GM12878 (cell line): Measurements from ENCODE around the gene ELAPOR1. TPM values are rescaled to one million over a fixed set of nuclear protein-coding genes. Genes with fewer than 3 reads are reported as not detected.
A peak's percentile ranks its signal among the peaks of the same experiment; 100 is the strongest.

ENCODE experiments used
- BACH1 ChIP-seq: fragments of 450-650 bp; IDR thresholded peaks from 2 replicates; pipeline ENCODE4 v1.6.1; 2017; ENCODE audit warnings: mild to moderate bottlenecking, borderline replicate concordance
- BCL11A ChIP-seq: IDR thresholded peaks from 2 replicates; pipeline ENCODE4 v1.6.1; 2011; ENCODE audit warnings: low read depth, low read length
- BHLHE40 ChIP-seq, 2 experiments: fragments of 450-650 bp in 1 of 2; IDR thresholded peaks; 2 replicates each; pipeline ENCODE4 v1.6.1; 2011 to 2017; ENCODE audit warnings: low read depth in 2 of 2, borderline replicate concordance in 1 of 2, improper control_type of control experiment in 1 of 2, low read length in 1 of 2, mild to moderate bottlenecking in 1 of 2
- BMI1 ChIP-seq: fragments of 450-650 bp; IDR thresholded peaks from 2 replicates; pipeline ENCODE4 v1.6.1; 2016; ENCODE audit warnings: mild to moderate bottlenecking, moderate library complexity, borderline replicate concordance
- CBX5 ChIP-seq: sonication (generic); IDR thresholded peaks from 2 replicates; pipeline ENCODE4 v1.6.1; 2016; ENCODE audit warnings: low read depth, moderate library complexity, mild to moderate bottlenecking, inconsistent platforms
- CHD1 ChIP-seq: IDR thresholded peaks from 2 replicates; pipeline ENCODE4 v1.6.1; 2012; ENCODE audit warnings: low read depth, low read length, improper control_type of control experiment
- CHD4 ChIP-seq: fragments of 200-600 bp; sonication (generic); IDR thresholded peaks from 2 replicates; pipeline ENCODE4 v1.6.1; 2016; ENCODE audit warnings: mild to moderate bottlenecking
- CREM ChIP-seq: IDR thresholded peaks from 2 replicates; pipeline ENCODE4 v1.6.1; 2014; ENCODE audit warnings: antibody characterized with exemption, low read depth
- EP300 ChIP-seq, 2 experiments: fragments of 150-350 bp in 1 of 2; IDR thresholded peaks; 2 replicates each; pipeline ENCODE4 v1.6.1; 2011 to 2012; ENCODE audit warnings: low read depth in 2 of 2, low read length in 2 of 2, borderline replicate concordance in 1 of 2, improper control_type of control experiment in 1 of 2, inconsistent platforms in 1 of 2; ENCODE audit not compliant: control insufficient read depth in 1 of 2
- ETV6 ChIP-seq, 2 experiments: fragments of 450-650 bp in 1 of 2; IDR thresholded peaks in 1 of 2; conservative IDR thresholded peaks in 1 of 2; 2 replicates each; pipeline ENCODE4 v1.6.1; 2014; ENCODE audit warnings: antibody characterized with exemption in 1 of 2, borderline replicate concordance in 1 of 2, low read depth in 1 of 2, mild to moderate bottlenecking in 1 of 2, moderate library complexity in 1 of 2
- EZH2 ChIP-seq: IDR thresholded peaks from 2 replicates; pipeline ENCODE4 v1.6.1; 2012; ENCODE audit warnings: low read depth, mild to moderate bottlenecking, control low read depth, inconsistent platforms, low read length, borderline replicate concordance; ENCODE audit not compliant: control insufficient read depth
- FOS ChIP-seq: IDR thresholded peaks from 3 replicates; pipeline ENCODE4 v1.6.1; 2011; ENCODE audit warnings: borderline replicate concordance; ENCODE audit not compliant: insufficient read length; ENCODE audit errors: extremely low read depth
- HDAC2 ChIP-seq: fragments of 200-600 bp; sonication (generic); IDR thresholded peaks from 2 replicates; pipeline ENCODE4 v1.6.1; 2017
- IKZF1 ChIP-seq: fragments of 450-650 bp; conservative IDR thresholded peaks from 2 replicates; pipeline ENCODE4 v1.6.1; 2017; ENCODE audit warnings: antibody characterized with exemption, mild to moderate bottlenecking
- NBN ChIP-seq: fragments of 450-650 bp; IDR thresholded peaks from 2 replicates; pipeline ENCODE4 v1.6.1; 2016
- SREBF2 ChIP-seq: IDR thresholded peaks from 2 replicates; pipeline ENCODE4 v1.6.1; 2012; ENCODE audit warnings: mild to moderate bottlenecking, low read length
- YY1 ChIP-seq: IDR thresholded peaks from 2 replicates; pipeline ENCODE4 v1.6.1; 2011; ENCODE audit warnings: low read depth, mild to moderate bottlenecking, low read length
- ZNF274 ChIP-seq: IDR thresholded peaks from one replicate; pipeline ENCODE4 v1.8.0; 2011; ENCODE audit not compliant: insufficient read length, insufficient read depth
- polyA plus RNA-seq, 11 experiments: library from polyadenylated mRNA; depleted of rRNA in 4 of 11; unstranded in 6 of 11; stranded (reverse) in 5 of 11; fragments of >200 nt; fragmentation: Nextera tagmentation in 4 of 11; fragmentation: Illumina TruSeq in 1 of 11; extraction: Ambion mirVana in 4 of 11; extraction: Trizol in 1 of 11; gene quantifications; 1 replicate in 1 of 11; 2 replicates in 10 of 11; pipeline versions ENCODE4 v1.2.1 to v1.2.3, GENCODE V29; 2011 to 2016; ENCODE audit warnings: inconsistent platforms in 2 of 11, missing spikeins in 2 of 11, low read depth in 1 of 11
- total RNA-seq, 4 experiments: library from RNA; depleted of rRNA in 3 of 4; stranded (reverse); fragments of >200 nt in 3 of 4; fragmentation: Illumina TruSeq in 1 of 4; extraction: Trizol in 1 of 4; gene quantifications; 2 replicates each; pipeline versions ENCODE4 v1.2.1 to v1.2.3, GENCODE V29; 2013 to 2021
- TF ChIP-seq, protein P1 (sequence below): IDR thresholded peaks from 2 replicates; pipeline ENCODE4 v1.6.1; 2012; ENCODE audit warnings: low read depth, low read length, improper control_type of control experiment
- TF ChIP-seq, protein P2 (sequence below): fragments of 150-350 bp; IDR thresholded peaks from 2 replicates; pipeline ENCODE4 v1.6.1; 2016; ENCODE audit warnings: low read depth, low read length
- TF ChIP-seq, protein P3 (sequence below): fragments of 450-650 bp; IDR thresholded peaks from 2 replicates; pipeline ENCODE4 v1.6.1; 2016; ENCODE audit warnings: mild to moderate bottlenecking
- TF ChIP-seq, protein P4 (sequence below): fragments of 450-650 bp; conservative IDR thresholded peaks from 2 replicates; pipeline ENCODE4 v1.6.1; 2017; ENCODE audit warnings: mild to moderate bottlenecking, moderate library complexity

The ELAPOR1 gene
- total and polyA plus RNA-seq, 10 of the 15 experiments (the other 5 are each of a cell fraction or from before 2014, with no cell fraction given) = 0.04 to 2.1 (median 0.19) TPM; not detected in 2

DNA sequence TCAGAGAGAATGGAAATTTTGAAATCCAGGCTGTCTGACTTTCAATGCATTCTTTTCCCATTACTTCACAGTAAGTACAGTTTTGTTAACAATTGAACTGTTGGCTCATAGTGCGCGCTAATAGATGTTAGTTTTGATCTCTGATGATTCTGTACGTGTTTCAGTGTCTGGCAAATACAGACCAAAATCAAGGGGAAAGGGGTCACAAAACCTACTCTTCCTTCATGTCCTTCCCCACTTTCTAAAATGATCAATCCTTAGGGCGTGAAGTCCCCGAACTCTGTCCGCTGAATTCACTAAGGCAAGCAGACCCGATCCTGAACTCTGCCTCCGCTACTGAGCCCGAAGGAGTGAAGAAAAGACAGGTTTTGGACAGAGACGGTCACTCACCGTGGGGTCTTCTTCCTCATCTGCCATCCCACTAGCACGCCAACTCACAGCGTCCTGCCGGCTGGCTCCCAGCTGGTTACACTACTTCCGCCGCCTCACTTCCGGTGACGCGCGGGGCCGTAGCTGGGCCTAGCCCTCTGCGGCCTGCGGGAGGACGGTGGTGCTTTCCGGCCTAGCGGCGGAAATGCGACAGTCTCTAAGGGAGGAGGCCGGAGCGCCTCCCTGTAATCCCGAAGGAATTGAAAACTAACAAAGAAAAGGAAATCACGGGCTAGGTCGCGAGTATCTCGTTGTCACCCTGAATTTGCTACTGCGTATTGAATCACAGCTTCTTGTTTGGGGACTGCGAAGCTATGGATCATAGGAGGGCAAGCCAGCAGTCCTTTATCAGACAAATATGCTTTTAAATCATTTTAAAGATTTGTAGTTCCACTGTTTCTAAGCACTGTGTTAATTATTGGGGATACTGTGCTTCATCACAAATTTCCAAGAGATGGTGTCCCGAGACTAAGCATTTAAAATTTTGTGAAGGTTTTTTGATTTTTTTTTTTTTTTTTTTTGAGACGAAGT is 38.1 kb upstream of the ELAPOR1 start, which contains the start of gene TAF13 (continued):
- TF ChIP-seq IKZF1 (peak; percentile 89), SREBF2 (no peak; the same call in 1 of the 2 replicates), YY1 (peak; percentile 73), BACH1 (no peak; the same call in 1 of the 2 replicates), BCL11A (no peak), FOS (no peak), BMI1 (no peak), BHLHE40 (IDR thresholded peaks at IDR 0.05; ENCODE audit: borderline replicate concordance in 1 of 2, low read depth in 2 of 2, low read length in 1 of 2) (peak in 1 of 2 experiments; percentile 41; a peak in 1 of 4 replicates), ETV6 (conservative IDR thresholded peaks at IDR 0.05 in 1 of 2, IDR thresholded peaks at IDR 0.05 in 1 of 2; ENCODE audit: borderline replicate concordance in 1 of 2, low read depth in 1 of 2) (peak in 1 of 2 experiments; percentile 62; a peak in 1 of 4 replicates), HDAC2 (no peak), CHD1 (no peak), CHD4 (no peak), CREM (peak; percentile 93), NBN (peak; percentile 70; the same call in 1 of the 2 replicates), ZNF274 (no peak), CBX5 (0 out of 2 replicates have a peak, but pooled peaks have one; percentile 46), EZH2 (no peak), EP300 (IDR thresholded peaks at IDR 0.05; ENCODE audit: borderline replicate concordance in 1 of 2, control insufficient read depth in 1 of 2, low read depth in 2 of 2, low read length in 2 of 2) (peak in 1 of 2 experiments; percentile 47; a peak in 1 of 4 replicates)
- TF ChIP-seq, protein P1, sequence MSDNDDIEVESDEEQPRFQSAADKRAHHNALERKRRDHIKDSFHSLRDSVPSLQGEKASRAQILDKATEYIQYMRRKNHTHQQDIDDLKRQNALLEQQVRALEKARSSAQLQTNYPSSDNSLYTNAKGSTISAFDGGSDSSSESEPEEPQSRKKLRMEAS = peak; percentile 84
- TF ChIP-seq, protein P2, sequence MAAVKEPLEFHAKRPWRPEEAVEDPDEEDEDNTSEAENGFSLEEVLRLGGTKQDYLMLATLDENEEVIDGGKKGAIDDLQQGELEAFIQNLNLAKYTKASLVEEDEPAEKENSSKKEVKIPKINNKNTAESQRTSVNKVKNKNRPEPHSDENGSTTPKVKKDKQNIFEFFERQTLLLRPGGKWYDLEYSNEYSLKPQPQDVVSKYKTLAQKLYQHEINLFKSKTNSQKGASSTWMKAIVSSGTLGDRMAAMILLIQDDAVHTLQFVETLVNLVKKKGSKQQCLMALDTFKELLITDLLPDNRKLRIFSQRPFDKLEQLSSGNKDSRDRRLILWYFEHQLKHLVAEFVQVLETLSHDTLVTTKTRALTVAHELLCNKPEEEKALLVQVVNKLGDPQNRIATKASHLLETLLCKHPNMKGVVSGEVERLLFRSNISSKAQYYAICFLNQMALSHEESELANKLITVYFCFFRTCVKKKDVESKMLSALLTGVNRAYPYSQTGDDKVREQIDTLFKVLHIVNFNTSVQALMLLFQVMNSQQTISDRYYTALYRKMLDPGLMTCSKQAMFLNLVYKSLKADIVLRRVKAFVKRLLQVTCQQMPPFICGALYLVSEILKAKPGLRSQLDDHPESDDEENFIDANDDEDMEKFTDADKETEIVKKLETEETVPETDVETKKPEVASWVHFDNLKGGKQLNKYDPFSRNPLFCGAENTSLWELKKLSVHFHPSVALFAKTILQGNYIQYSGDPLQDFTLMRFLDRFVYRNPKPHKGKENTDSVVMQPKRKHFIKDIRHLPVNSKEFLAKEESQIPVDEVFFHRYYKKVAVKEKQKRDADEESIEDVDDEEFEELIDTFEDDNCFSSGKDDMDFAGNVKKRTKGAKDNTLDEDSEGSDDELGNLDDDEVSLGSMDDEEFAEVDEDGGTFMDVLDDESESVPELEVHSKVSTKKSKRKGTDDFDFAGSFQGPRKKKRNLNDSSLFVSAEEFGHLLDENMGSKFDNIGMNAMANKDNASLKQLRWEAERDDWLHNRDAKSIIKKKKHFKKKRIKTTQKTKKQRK = no peak
- TF ChIP-seq, protein P3, sequence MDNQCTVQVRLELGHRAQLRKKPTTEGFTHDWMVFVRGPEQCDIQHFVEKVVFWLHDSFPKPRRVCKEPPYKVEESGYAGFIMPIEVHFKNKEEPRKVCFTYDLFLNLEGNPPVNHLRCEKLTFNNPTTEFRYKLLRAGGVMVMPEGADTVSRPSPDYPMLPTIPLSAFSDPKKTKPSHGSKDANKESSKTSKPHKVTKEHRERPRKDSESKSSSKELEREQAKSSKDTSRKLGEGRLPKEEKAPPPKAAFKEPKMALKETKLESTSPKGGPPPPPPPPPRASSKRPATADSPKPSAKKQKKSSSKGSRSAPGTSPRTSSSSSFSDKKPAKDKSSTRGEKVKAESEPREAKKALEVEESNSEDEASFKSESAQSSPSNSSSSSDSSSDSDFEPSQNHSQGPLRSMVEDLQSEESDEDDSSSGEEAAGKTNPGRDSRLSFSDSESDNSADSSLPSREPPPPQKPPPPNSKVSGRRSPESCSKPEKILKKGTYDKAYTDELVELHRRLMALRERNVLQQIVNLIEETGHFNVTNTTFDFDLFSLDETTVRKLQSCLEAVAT = peak; percentile 61; the same call in 1 of the 2 replicates
- TF ChIP-seq, protein P4, sequence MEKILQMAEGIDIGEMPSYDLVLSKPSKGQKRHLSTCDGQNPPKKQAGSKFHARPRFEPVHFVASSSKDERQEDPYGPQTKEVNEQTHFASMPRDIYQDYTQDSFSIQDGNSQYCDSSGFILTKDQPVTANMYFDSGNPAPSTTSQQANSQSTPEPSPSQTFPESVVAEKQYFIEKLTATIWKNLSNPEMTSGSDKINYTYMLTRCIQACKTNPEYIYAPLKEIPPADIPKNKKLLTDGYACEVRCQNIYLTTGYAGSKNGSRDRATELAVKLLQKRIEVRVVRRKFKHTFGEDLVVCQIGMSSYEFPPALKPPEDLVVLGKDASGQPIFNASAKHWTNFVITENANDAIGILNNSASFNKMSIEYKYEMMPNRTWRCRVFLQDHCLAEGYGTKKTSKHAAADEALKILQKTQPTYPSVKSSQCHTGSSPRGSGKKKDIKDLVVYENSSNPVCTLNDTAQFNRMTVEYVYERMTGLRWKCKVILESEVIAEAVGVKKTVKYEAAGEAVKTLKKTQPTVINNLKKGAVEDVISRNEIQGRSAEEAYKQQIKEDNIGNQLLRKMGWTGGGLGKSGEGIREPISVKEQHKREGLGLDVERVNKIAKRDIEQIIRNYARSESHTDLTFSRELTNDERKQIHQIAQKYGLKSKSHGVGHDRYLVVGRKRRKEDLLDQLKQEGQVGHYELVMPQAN = peak; percentile 98
